OCI-LY1 (cell line): Measurements from ENCODE around the gene WASF1.
"Not testable (repeated sequence)": the region's sequence is repeated elsewhere in the genome, so short reads cannot be mapped to it uniquely, and the experiment has no call there.

Source experiments
- CTCF ChIP-seq: fragments of 200-600 bp; sonication (generic), shearing (Covaris generic); IDR thresholded peaks from 2 replicates; pipeline ENCODE4 v1.5.1; 2017; ENCODE audit warnings: mild to moderate bottlenecking, antibody characterized with exemption, low read length, moderate library complexity, mixed read lengths
- EZH2 ChIP-seq: fragments of 200-600 bp; sonication (generic), shearing (Covaris generic); IDR thresholded peaks from 2 replicates; pipeline ENCODE4 v1.8.0; 2017; ENCODE audit warnings: borderline replicate concordance, mixed run types, mild to moderate bottlenecking, antibody characterized with exemption, low read length, moderate library complexity, mixed read lengths

GRCh38 chr6:110073474-110073873, 106.0 kb downstream of the WASF1 start:
- TF ChIP-seq EZH2, CTCF: not testable (repeated sequence)
